ENCODE results near the gene MEI1. TPM values are rescaled to one million over a fixed set of nuclear protein-coding genes. Genes with fewer than 3 reads are reported as not detected.
"Not testable (repeated sequence)": the region's sequence is repeated elsewhere in the genome, so short reads cannot be mapped to it uniquely, and the experiment has no call there.

MEI1 gene
- total RNA-seq, 1 experiment from 2014 or later, result not detected

DNA sequence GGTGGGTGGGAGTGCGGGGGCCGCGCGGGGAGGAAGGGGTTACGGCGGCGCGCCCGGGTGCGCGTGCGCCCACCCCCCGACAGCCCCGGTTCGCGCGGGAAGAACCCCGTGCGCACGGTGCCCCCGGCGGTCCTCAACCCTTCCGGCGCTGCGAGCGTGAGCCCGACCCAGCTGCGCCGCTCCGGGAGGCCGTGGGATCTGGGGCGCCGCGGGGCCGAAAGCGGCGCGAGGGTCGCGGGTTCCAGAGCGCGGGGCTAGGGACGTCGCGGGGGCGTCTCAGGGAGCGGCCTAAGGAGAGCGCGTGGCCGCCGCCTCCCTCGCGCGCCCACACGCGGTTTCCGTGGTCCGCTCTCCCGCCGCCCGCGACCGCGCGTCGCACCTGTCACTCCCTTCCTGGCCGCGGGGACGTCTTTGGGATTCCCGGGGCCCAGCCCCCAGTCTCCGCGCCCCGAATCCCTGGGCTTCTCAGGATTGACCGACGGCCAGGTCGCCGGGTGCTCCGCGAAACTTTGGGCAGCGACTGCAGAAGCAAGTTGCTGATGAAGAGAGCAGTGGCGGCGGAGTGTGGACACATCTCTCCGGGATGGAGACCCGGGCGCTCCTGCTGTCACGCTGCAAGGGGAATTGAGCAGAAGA lies 134.2 kb downstream of the MEI1 start:
- DNase-seq, result peak; percentile 34
- Histone ChIP-seq H3K36me3 (peaks cover 29% of the 10 kb centered on the region), H3K4me3 (peak overlapping the region; percentile 72), H3K27me3 (no peaks in the 10 kb centered on the region), H3K9me3 (no peaks in the 10 kb centered on the region)

GRCh38 chr22:41834005-41834944 lies 135.0 kb downstream of the MEI1 start:
- no peaks in the 10 kb centered on the region for H3K9me3 ChIP-seq
- peak overlapping the region; percentile 72 for H3K4me3 ChIP-seq
- H3K27me3 ChIP-seq, result no peaks in the 10 kb centered on the region
- no peak for DNase-seq
- peaks cover 35% of the 10 kb centered on the region for H3K36me3 ChIP-seq

GRCh38 chr22:41835462-41835861 lies 136.2 kb downstream of the MEI1 start:
- H3K9me3 ChIP-seq, H3K4me3 ChIP-seq, H3K27me3 ChIP-seq, DNase-seq: not testable (repeated sequence)
- peaks cover 36% of the 10 kb centered on the region for H3K36me3 ChIP-seq

DNA sequence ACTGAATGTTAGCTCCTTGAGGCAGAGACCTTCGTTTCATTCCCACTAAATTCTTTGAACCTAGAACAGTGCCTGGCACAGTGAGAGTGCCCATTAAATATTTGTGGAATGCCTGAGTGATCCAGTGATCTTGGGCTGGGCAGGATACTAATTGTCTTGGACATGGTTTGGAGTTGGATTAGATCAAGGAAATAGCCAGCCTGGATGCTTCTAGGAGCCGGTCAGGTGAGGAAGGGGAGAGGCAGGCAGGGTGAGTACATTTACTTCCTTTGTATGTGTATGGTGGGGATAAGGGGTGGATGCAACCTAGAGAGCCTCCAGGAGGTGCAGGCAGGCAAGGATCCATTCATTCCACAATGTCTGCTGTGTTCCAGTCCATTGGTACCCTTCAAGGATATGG lies 137.2 kb downstream of the MEI1 start:
- H3K36me3 ChIP-seq, result peaks cover 41% of the 10 kb centered on the region
- no peaks in the 10 kb centered on the region for H3K27me3 ChIP-seq
- DNase-seq, result no peak
- no peaks in the 10 kb centered on the region for H3K9me3 ChIP-seq
- no peak overlapping the region for H3K4me3 ChIP-seq

DNA sequence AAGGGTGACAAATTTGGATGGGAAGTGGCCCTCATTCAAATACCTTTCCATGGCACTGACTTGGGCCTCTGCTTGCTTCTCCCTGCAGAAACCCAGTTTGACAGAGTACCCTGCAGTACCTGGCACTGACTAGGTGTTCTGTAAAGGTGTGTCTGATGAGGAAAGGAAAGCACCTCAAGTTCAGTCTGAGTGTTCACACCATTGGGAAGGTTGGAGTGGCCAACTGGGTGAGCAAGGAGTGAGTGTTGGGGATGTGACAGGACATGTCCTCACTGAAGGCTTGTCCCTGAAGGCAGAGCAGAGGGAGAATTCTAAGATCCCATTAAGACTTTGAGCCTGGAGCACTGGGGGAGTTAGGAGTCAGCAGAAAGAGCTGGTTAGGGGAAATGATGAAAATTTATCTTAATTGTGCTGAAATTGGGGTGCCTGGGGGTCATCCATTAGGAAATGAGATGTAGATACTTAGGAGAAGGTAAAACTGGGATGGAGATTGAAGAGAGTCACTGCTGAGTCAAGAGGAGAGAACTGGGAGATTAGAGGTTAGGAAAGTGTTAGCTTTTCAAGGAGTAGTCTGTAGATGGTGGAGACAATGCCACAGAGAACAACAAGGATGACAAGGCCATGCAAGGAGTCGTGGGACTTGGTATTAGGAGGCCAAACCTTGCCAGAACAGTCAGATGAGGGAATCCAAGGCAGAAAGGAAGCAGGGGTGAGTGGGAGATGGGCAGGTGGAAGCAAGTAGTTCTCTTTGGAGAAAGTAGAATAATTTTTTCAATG lies 139.7 kb downstream of the MEI1 start:
- H3K9me3 ChIP-seq, result no peaks in the 10 kb centered on the region
- no peak for DNase-seq
- H3K4me3 ChIP-seq, result no peak overlapping the region
- peaks cover 52% of the 10 kb centered on the region for H3K36me3 ChIP-seq
- H3K27me3 ChIP-seq, result no peaks in the 10 kb centered on the region

- Histone ChIP-seq H3K27me3 (no peaks in the 10 kb centered on the region), H3K4me3 (no peak overlapping the region), H3K9me3 (no peaks in the 10 kb centered on the region), H3K36me3 (peaks cover 45% of the 10 kb centered on the region)
- DNase-seq, result no peak
These were observed 140.9 kb downstream of the MEI1 start for GRCh38 chr22:41840216-41840615.

DNA sequence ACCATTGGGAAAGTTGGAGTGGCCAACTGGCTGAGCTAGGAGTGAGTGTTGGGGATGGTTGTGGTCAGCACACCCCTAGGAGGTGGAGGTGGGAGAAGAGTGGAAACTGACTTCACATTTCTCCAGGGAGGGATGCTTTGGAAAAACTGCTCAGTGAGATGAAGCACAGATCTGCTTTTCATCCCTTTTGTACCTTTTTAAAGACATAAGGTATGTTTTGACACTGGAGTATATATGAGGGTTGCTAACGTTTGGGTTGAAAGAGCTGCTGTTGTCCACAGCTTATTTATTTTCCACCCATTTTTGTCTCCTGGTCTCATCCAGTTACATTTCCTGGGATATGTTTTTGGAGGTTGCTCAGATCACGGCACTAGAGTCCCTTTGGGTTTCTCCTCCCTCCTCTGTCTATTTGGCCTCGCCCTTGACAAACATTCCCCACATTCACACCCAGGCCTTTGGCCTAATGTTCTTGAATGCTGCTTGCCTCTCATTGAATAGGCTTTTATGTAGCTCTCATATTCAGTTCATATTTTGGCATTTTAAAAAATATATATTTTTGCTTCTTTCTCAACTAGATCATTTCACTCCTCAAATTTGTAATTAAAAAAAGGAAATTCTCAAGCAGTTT lies 141.9 kb downstream of the MEI1 start:
- DNase-seq, result no peak
- Histone ChIP-seq H3K4me3 (no peak overlapping the region), H3K9me3 (no peaks in the 10 kb centered on the region), H3K36me3 (peaks cover 36% of the 10 kb centered on the region), H3K27me3 (no peaks in the 10 kb centered on the region)

- Histone ChIP-seq H3K9me3 (no peaks in the 10 kb centered on the region), H3K27me3 (no peaks in the 10 kb centered on the region), H3K4me3 (no peak overlapping the region), H3K36me3 (peaks cover 25% of the 10 kb centered on the region)
- no peak for DNase-seq
These were observed 144.0 kb downstream of the MEI1 start for GRCh38 chr22:41842996-41843970.

DNA sequence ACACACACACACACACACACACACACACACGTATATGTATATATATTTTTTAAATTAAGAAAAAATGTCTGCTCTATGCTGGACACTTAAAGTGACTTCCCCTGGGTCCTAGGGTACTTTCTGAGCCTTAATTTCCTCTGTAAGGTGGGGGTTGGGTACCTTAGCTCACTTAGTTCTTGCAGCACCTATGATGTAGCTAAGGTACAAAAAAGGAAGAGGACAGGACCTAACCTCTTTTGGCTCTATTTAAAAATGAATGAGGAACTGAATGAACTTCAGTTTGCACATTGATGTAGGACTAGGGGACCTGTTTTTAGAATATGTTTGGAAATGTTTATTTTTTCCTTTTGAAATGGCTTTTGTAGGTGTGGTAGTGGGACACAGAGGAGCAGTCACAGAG lies 144.7 kb downstream of the MEI1 start:
- no peak for DNase-seq
- Histone ChIP-seq H3K9me3 (no peaks in the 10 kb centered on the region), H3K4me3 (no peak overlapping the region), H3K27me3 (no peaks in the 10 kb centered on the region), H3K36me3 (peaks cover 20% of the 10 kb centered on the region)

DNA sequence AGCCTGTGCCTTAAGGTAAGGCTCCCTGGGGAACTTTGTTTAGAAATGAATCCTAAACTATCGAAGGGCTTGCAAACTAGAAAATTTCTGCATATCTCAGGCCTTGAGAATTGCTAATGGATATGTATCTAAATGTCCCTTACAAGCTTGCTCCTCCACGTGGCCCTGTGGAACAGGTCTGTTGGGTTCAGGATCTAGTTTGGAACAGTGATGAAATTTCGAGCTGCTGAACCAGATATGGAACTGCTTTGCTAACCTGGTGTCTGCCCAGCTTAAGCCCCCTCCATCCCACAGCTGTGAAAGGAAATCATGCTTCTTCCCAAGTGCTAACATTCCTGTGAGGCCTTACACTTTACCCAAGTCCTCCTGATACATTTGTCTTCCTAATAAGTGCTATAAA lies 145.2 kb downstream of the MEI1 start:
- Histone ChIP-seq H3K27me3 (no peaks in the 10 kb centered on the region), H3K36me3 (peaks cover 19% of the 10 kb centered on the region), H3K9me3 (no peaks in the 10 kb centered on the region), H3K4me3 (no peak overlapping the region)
- no peak for DNase-seq

DNA sequence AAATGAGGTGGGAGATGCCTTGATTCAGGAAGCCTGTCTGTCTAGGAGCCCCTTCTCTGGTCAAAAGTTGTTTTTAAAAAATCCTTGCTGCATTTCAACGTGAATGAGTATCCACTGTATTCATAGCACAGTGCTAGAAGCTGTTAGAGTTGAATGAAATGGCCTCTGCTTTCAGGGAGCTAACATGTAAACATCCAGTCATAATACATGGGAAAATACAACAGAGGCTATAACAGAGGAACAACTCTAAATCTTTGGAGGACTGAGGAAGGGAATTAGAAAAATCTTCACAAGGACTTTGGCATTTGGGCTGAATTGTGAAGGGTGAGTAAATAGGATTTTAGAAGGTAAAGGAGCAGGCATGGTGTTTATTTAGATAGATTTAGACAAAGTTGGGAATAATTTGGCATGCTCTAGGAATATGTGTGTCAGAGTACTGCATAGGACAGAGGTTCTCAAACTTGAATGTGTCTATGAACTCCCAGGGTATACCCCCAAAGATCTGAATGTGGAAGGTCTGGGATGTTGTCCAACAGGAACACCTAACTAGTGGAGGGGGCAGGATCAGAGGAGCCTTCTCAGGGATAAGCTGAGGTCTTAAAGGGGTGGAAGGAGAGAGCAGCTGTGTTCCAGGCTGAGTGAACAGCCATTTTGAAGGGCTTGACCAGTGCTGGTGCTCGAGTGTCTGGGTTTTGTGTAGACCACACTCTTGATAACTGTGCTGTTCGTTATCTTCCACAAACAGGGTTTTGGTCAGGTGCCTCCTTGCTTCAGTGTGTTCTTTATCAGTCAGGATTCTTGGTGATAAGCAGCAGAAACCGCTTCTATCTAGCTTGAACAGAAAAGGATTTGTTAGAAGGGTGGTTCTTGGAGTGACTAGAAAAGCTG lies 146.3 kb downstream of the MEI1 start:
- H3K4me3 ChIP-seq, result no peak overlapping the region
- no peaks in the 10 kb centered on the region for H3K27me3 ChIP-seq
- H3K9me3 ChIP-seq, result no peaks in the 10 kb centered on the region
- peaks cover 17% of the 10 kb centered on the region for H3K36me3 ChIP-seq
- DNase-seq, result no peak

- Histone ChIP-seq H3K4me3 (no peak overlapping the region), H3K36me3 (peaks cover 14% of the 10 kb centered on the region), H3K27me3 (no peaks in the 10 kb centered on the region), H3K9me3 (no peaks in the 10 kb centered on the region)
- DNase-seq, result no peak
These were observed 147.1 kb downstream of the MEI1 start for GRCh38 chr22:41846268-41846987.

DNA sequence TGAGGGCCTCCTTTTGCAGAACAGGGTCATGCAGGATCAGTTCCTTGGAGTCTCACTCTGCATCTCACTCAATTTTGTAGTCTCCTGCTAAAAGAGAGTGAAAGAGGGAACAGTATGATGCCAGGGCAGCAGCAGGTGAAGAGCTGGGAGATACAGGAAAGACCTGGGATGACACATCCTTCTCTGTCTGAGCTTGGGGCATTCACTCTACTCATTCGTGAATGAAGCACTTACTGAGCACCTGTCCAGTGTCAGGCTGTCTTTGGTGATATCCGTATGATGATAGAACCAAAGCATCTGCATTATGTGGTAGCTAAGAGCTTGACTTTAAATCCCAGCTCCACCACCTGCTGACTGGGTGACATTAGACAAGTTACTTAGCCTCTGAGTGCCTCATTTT lies 148.0 kb downstream of the MEI1 start:
- Histone ChIP-seq H3K9me3 (no peaks in the 10 kb centered on the region), H3K36me3 (peaks cover 8% of the 10 kb centered on the region), H3K27me3 (no peaks in the 10 kb centered on the region), H3K4me3 (no peak overlapping the region)
- DNase-seq, result no peak

DNA sequence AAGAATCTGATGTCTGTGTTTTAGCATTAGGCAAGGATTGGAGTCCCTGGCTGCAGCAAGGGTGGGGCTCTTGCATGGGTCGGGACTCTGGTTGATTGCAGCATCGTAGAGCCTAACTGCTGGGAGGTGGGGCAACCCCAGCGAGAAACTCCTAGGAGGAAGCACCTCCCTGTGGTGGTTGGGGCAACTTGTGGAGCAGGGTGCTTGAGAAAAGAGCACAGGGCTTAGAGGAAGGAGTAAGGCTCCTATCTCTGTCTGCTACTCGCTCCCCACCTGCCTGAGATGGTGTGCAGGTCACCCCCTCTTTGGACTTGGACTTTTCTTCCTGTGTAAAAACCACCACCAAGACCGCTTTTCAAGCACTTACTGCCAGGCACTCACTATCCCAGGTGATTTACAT lies 149.2 kb downstream of the MEI1 start:
- Histone ChIP-seq H3K36me3 (peaks cover 2% of the 10 kb centered on the region), H3K9me3 (no peaks in the 10 kb centered on the region), H3K27me3 (no peaks in the 10 kb centered on the region), H3K4me3 (no peak overlapping the region)
- DNase-seq, result no peak
